SH-SY5Y (cell line): ENCODE measurements around the gene STAT4.

Experiments
- GATA2 ChIP-seq: IDR thresholded peaks from 2 replicates; pipeline ENCODE4 v1.6.1; 2011; ENCODE audit warnings: mild to moderate bottlenecking, low read depth, low read length
- GATA3 ChIP-seq: IDR thresholded peaks from 2 replicates; pipeline ENCODE4 v1.6.1; 2011; ENCODE audit warnings: low read depth, mild to moderate bottlenecking, low read length, moderate library complexity

DNA sequence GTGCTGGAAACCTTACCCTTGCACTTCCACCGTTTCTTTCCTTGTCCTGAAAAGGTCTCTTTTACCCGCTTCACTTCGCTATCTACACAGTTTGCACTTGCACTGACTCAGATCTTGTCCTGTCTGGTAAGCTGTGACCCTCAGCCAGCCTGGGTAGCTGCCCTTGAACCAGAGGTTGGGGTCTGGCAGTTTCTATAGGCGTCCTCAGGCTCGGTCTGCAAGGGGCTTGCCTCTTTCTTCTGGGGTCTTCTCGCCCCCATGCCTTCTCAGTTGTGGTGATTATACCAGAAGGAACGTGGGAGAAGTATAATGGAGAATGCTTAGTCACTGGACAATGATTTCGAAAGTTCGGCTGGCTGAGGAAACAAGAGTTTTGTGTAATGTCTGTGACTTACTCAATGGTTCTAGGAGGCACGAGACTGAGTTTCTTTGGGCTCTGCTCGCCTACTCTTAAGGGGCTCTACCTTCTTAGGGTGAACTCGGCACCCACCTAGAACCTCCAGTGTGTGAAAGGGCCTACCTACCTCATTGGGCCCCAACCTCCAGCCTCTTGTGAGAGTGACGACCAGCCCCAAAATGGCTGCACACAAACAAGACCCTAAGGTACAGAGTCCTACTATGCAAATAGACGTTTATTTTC is 129.9 kb downstream of the STAT4 start:
- TF ChIP-seq GATA3 = no peak
- no peak for TF ChIP-seq GATA2
